22Rv1 (cell line): Measurements from ENCODE around the gene ATP2B2.

Source experiments
- H3K27ac ChIP-seq: fragments of 450-650 bp; 2 replicates; pipeline ENCODE4 v1.5.1; 2017
- CTCF ChIP-seq: fragments of 450-650 bp; IDR thresholded peaks from 2 replicates; pipeline ENCODE4 v1.5.1; 2017; ENCODE audit warnings: mild to moderate bottlenecking
- ZFX ChIP-seq: fragments of 450-650 bp; IDR thresholded peaks from 2 replicates; pipeline ENCODE4 v1.6.1; 2017; ENCODE audit warnings: antibody characterized with exemption, borderline replicate concordance

ATP2B2 gene

GRCh38 chr3:10420745-10421475 lies 84.5 kb downstream of the ATP2B2 start:
- H3K27ac ChIP-seq = no peak overlapping the region
- TF ChIP-seq CTCF (no peak), ZFX (no peak)

GRCh38 chr3:10419637-10420232 lies 85.7 kb downstream of the ATP2B2 start:
- TF ChIP-seq CTCF (no peak), ZFX (no peak)
- no peak overlapping the region for H3K27ac ChIP-seq

GRCh38 chr3:10417847-10418246 lies 87.5 kb downstream of the ATP2B2 start:
- no peak for TF ChIP-seq ZFX
- TF ChIP-seq CTCF = no peak
- H3K27ac ChIP-seq = no peak overlapping the region

- no peak for TF ChIP-seq ZFX
- H3K27ac ChIP-seq = no peak overlapping the region
Measured at GRCh38 chr3:10416730-10417300, 88.6 kb downstream of the ATP2B2 start.

GRCh38 chr3:10413041-10413440 lies 92.3 kb downstream of the ATP2B2 start:
- H3K27ac ChIP-seq = no peak overlapping the region
- TF ChIP-seq ZFX (no peak), CTCF (no peak)

- no peak overlapping the region for H3K27ac ChIP-seq
Measured at GRCh38 chr3:10411598-10412332, 93.6 kb downstream of the ATP2B2 start.

More at GRCh38 chr3:10411598-10412332, 93.6 kb downstream of the ATP2B2 start:
- TF ChIP-seq CTCF = no peak
- TF ChIP-seq ZFX = no peak
